ENCODE measurements around the gene ZNF530. TPM values are rescaled to one million over a fixed set of nuclear protein-coding genes. Genes with fewer than 3 reads are reported as not detected.

The ZNF530 gene
- total RNA-seq, 1 experiment from 2014 or later: 8.9 TPM

- Histone ChIP-seq H3K27me3 (ENCODE audit: control insufficient read depth, insufficient read depth, low read length) (no peaks in the 10 kb centered on the region), H3K27ac (ENCODE audit: low read length) (no peak overlapping the region), H3K4me3 (ENCODE audit: low read depth in 2 of 2, low read length in 2 of 2) (no peak overlapping the region), H3K36me3 (ENCODE audit: control insufficient read depth, insufficient read depth, low read length) (no peaks in the 10 kb centered on the region), H3K4me1 (ENCODE audit: control insufficient read depth, insufficient read depth, low read length) (peaks cover 3% of the 10 kb centered on the region), H3K9me3 (ENCODE audit: control insufficient read depth, insufficient read depth, low read depth, low read length) (peaks cover 69% of the 10 kb centered on the region)
- intact Hi-C loops (cut with micrococcal nuclease; ENCODE audit: unreplicated experiment) (no loop called here), in situ Hi-C loops (cut with HindIII; ENCODE audit: low pct_unique_long_range_greater_than_20kb, low sequenced_read_pairs) (no loop called here)
- no peak for DNase-seq (ENCODE audit: low read depth, low spot score)
- BruUV-seq (replicated peaks): no TSS peak
- ChIA-PET CTCF (no interaction called here), POLR2A (no interaction called here)
- no peak for ATAC-seq
- TF ChIP-seq POLR2AphosphoS5 (IDR thresholded peaks at IDR 0.05; ENCODE audit: low read depth, low read length) (no peak), CTCF (IDR thresholded peaks at IDR 0.05) (no peak), TCF7L2 (IDR thresholded peaks at IDR 0.05; ENCODE audit: low read depth, low read length) (no peak), SIN3A (IDR thresholded peaks at IDR 0.05; ENCODE audit: borderline replicate concordance, insufficient read depth, low read depth, low read length) (no peak), REST (IDR thresholded peaks at IDR 0.05; ENCODE audit: insufficient read depth in 1 of 2, low read depth in 2 of 2, low read length in 1 of 2) (no peak)
Measured at GRCh38 chr19:57563547-57563946, 36.1 kb upstream of the ZNF530 start.

DNA sequence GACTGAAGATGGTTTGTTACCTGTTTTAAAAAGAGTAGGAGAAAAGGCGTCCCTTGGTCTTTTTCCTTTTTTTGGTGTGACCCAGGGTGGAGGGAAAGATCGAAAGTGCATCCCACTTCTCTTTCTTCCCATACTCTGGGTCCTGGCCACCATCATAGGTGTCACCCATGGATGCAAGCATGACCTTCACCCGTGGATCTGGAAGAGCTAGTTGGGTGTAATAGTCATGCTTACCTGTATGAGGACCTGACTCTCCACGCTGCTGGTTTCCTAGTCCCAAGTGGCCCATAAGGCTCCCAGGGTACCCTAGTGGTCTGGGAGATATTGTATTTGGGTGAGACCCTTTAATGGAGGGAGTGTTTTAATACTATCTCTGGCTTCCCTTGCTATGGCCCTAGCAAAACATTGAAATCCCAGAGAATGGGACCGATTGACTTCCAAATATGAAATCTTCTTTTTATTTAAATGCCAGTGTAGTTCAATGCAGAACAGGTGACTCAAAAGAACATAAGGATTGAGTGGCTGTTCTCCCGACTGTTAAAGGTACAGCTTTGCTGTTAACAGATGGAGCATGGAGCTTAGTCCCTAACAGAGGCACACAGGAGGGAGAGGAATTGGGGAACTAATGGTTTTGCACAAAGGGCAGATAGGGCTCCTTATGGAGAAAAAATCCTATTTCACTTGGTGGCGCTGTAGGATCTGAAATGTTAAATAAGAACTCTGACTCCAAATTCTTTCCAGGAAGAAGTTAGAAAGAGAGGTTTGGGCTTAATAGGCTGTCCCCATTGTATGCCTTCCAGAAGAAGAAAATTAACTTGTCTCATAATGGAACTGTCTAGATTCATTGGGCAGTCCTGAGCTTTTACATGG is 33.1 kb upstream of the ZNF530 start:
- ChIA-PET CTCF (no interaction called here), POLR2A (no interaction called here)
- Histone ChIP-seq H3K27ac (ENCODE audit: low read length) (no peak overlapping the region), H3K36me3 (ENCODE audit: control insufficient read depth, insufficient read depth, low read length) (no peaks in the 10 kb centered on the region), H3K4me3 (ENCODE audit: low read depth in 2 of 2, low read length in 2 of 2) (no peak overlapping the region), H3K27me3 (ENCODE audit: control insufficient read depth, insufficient read depth, low read length) (no peaks in the 10 kb centered on the region), H3K4me1 (ENCODE audit: control insufficient read depth, insufficient read depth, low read length) (no peaks in the 10 kb centered on the region), H3K9me3 (ENCODE audit: control insufficient read depth, insufficient read depth, low read depth, low read length) (peaks cover 69% of the 10 kb centered on the region)
- ATAC-seq: no peak
- no TSS peak for BruUV-seq (replicated peaks)
- intact Hi-C loops (cut with micrococcal nuclease; ENCODE audit: unreplicated experiment): no loop called here
- TF ChIP-seq TCF7L2 (IDR thresholded peaks at IDR 0.05; ENCODE audit: low read depth, low read length) (no peak), SIN3A (IDR thresholded peaks at IDR 0.05; ENCODE audit: borderline replicate concordance, insufficient read depth, low read depth, low read length) (no peak), POLR2AphosphoS5 (IDR thresholded peaks at IDR 0.05; ENCODE audit: low read depth, low read length) (no peak), CTCF (IDR thresholded peaks at IDR 0.05) (no peak), REST (IDR thresholded peaks at IDR 0.05; ENCODE audit: insufficient read depth in 1 of 2, low read depth in 2 of 2, low read length in 1 of 2) (no peak)
- no peak for DNase-seq (ENCODE audit: low read depth, low spot score)
- in situ Hi-C loops (cut with HindIII; ENCODE audit: low pct_unique_long_range_greater_than_20kb, low sequenced_read_pairs): no loop called here

Measured in Panc1 (cell line).